ENCODE results near the gene ANXA11.

- no peak for TF ChIP-seq CTCF (IDR thresholded peaks at IDR 0.05)
- TF ChIP-seq POLR2A (IDR thresholded peaks at IDR 0.05): no peak
Measured at GRCh38 chr10:80187465-80188409, 17.6 kb downstream of the ANXA11 start.

Data from thyroid gland (tissue), 4 donors.